ENCODE results near the gene SYCE3.

DNA sequence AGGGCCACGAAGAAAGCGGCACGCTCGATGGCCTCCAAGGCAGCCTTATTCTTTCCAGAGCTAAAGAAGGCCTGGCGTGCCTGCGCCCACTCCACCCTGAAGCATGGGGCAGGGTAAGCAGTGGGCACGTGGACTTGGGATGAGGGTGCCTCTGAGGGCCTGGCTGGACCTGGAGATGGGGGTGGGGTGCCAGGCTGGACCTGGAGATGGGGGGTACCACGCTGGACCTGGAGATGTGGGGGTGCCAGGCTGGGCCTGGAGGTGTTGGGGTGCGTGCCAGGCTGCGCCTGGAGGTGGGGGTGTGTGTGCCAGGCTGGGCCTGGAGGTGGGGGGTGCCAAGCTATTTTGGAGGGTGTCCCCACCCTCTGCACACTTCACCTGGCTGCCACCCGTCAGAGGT is 10.2 kb upstream of the SYCE3 start:
- TF ChIP-seq ZNF302 (tag by site-specific recombination; IDR thresholded peaks at IDR 0.05; ENCODE audit: low read depth) (no peak), HOXC10 (CRISPR knock-in tag; IDR thresholded peaks at IDR 0.05) (no peak), ZNF776 (tag by site-specific recombination; IDR thresholded peaks at IDR 0.05; ENCODE audit: borderline replicate concordance) (no peak), ZNF24 (tag by site-specific recombination; IDR thresholded peaks at IDR 0.05) (no peak), ZNF138 (tag by site-specific recombination; IDR thresholded peaks at IDR 0.05; ENCODE audit: borderline replicate concordance) (no peak), YY2 (tag by site-specific recombination; IDR thresholded peaks at IDR 0.05) (no peak), FEZF1 (tag by site-specific recombination; IDR thresholded peaks at IDR 0.05) (no peak), ZNF624 (tag by site-specific recombination; IDR thresholded peaks at IDR 0.05) (no peak), ZNF792 (tag by site-specific recombination; IDR thresholded peaks at IDR 0.05) (no peak)
- TF ChIP-seq, protein P1, sequence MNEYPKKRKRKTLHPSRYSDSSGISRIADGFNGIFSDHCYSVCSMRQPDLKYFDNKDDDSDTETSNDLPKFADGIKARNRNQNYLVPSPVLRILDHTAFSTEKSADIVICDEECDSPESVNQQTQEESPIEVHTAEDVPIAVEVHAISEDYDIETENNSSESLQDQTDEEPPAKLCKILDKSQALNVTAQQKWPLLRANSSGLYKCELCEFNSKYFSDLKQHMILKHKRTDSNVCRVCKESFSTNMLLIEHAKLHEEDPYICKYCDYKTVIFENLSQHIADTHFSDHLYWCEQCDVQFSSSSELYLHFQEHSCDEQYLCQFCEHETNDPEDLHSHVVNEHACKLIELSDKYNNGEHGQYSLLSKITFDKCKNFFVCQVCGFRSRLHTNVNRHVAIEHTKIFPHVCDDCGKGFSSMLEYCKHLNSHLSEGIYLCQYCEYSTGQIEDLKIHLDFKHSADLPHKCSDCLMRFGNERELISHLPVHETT (tag by site-specific recombination; IDR thresholded peaks at IDR 0.05): no peak
- TF ChIP-seq, protein P2, sequence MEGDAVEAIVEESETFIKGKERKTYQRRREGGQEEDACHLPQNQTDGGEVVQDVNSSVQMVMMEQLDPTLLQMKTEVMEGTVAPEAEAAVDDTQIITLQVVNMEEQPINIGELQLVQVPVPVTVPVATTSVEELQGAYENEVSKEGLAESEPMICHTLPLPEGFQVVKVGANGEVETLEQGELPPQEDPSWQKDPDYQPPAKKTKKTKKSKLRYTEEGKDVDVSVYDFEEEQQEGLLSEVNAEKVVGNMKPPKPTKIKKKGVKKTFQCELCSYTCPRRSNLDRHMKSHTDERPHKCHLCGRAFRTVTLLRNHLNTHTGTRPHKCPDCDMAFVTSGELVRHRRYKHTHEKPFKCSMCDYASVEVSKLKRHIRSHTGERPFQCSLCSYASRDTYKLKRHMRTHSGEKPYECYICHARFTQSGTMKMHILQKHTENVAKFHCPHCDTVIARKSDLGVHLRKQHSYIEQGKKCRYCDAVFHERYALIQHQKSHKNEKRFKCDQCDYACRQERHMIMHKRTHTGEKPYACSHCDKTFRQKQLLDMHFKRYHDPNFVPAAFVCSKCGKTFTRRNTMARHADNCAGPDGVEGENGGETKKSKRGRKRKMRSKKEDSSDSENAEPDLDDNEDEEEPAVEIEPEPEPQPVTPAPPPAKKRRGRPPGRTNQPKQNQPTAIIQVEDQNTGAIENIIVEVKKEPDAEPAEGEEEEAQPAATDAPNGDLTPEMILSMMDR (tag by site-specific recombination; IDR thresholded peaks at IDR 0.05): no peak
- TF ChIP-seq, protein P3, sequence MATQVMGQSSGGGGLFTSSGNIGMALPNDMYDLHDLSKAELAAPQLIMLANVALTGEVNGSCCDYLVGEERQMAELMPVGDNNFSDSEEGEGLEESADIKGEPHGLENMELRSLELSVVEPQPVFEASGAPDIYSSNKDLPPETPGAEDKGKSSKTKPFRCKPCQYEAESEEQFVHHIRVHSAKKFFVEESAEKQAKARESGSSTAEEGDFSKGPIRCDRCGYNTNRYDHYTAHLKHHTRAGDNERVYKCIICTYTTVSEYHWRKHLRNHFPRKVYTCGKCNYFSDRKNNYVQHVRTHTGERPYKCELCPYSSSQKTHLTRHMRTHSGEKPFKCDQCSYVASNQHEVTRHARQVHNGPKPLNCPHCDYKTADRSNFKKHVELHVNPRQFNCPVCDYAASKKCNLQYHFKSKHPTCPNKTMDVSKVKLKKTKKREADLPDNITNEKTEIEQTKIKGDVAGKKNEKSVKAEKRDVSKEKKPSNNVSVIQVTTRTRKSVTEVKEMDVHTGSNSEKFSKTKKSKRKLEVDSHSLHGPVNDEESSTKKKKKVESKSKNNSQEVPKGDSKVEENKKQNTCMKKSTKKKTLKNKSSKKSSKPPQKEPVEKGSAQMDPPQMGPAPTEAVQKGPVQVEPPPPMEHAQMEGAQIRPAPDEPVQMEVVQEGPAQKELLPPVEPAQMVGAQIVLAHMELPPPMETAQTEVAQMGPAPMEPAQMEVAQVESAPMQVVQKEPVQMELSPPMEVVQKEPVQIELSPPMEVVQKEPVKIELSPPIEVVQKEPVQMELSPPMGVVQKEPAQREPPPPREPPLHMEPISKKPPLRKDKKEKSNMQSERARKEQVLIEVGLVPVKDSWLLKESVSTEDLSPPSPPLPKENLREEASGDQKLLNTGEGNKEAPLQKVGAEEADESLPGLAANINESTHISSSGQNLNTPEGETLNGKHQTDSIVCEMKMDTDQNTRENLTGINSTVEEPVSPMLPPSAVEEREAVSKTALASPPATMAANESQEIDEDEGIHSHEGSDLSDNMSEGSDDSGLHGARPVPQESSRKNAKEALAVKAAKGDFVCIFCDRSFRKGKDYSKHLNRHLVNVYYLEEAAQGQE (tag by site-specific recombination; IDR thresholded peaks at IDR 0.05): no peak
